HEK293 (cell line): ENCODE measurements around the gene SEMA4D.

Experiments used
- CTCF ChIP-seq: fragments of 450-650 bp; formaldehyde crosslinking; IDR thresholded peaks from 2 replicates; pipeline ENCODE4 v1.5.1; 2016; ENCODE audit warnings: missing biosample characterization, missing genetic modification characterization
- MZF1 ChIP-seq: fragments of 450-650 bp; formaldehyde crosslinking; IDR thresholded peaks from 2 replicates; pipeline ENCODE4 v1.5.1; 2017; ENCODE audit warnings: missing biosample characterization, missing genetic modification characterization, borderline replicate concordance
- ZBTB21 ChIP-seq: fragments of 450-650 bp; formaldehyde crosslinking; IDR thresholded peaks from 2 replicates; pipeline ENCODE4 v1.5.1; 2017; ENCODE audit warnings: missing biosample characterization, missing genetic modification characterization
- ZFHX2 ChIP-seq: fragments of 450-650 bp; formaldehyde crosslinking; conservative IDR thresholded peaks from 2 replicates; pipeline ENCODE4 v1.5.1; 2016; ENCODE audit warnings: missing biosample characterization, missing genetic modification characterization
- ZNF10 ChIP-seq: fragments of 450-650 bp; formaldehyde crosslinking; IDR thresholded peaks from 2 replicates; pipeline ENCODE4 v1.5.1; 2017; ENCODE audit warnings: missing biosample characterization, missing genetic modification characterization
- ZNF274 ChIP-seq, 2 experiments: fragments of 200-500 bp in 1 of 2; fragments of 450-650 bp in 1 of 2; sonication (Bioruptor generic) in 1 of 2; formaldehyde crosslinking in 1 of 2; IDR thresholded peaks; 2 replicates each; pipeline versions ENCODE4 v1.5.1 to v1.6.1; 2014 to 2016; ENCODE audit warnings: borderline replicate concordance in 1 of 2, inconsistent platforms in 1 of 2, low read length in 1 of 2, missing biosample characterization in 1 of 2, missing genetic modification characterization in 1 of 2
- ZNF530 ChIP-seq: fragments of 450-650 bp; formaldehyde crosslinking; IDR thresholded peaks from 2 replicates; pipeline ENCODE4 v1.5.1; 2016; ENCODE audit warnings: low read depth, missing biosample characterization, missing genetic modification characterization
- ZNF548 ChIP-seq: fragments of 450-650 bp; formaldehyde crosslinking; IDR thresholded peaks from 2 replicates; pipeline ENCODE4 v1.5.1; 2016; ENCODE audit warnings: missing biosample characterization, missing genetic modification characterization
- ZNF580 ChIP-seq: fragments of 450-650 bp; formaldehyde crosslinking; IDR thresholded peaks from 2 replicates; pipeline ENCODE4 v1.5.1; 2016; ENCODE audit warnings: missing biosample characterization, missing genetic modification characterization
- ZNF670 ChIP-seq: fragments of 450-650 bp; formaldehyde crosslinking; IDR thresholded peaks from 2 replicates; pipeline ENCODE4 v1.5.1; 2016; ENCODE audit warnings: missing biosample characterization, missing genetic modification characterization, low read depth
- ZNF843 ChIP-seq: fragments of 450-650 bp; formaldehyde crosslinking; IDR thresholded peaks from 2 replicates; pipeline ENCODE4 v1.5.1; 2016; ENCODE audit warnings: missing biosample characterization, missing genetic modification characterization

- TF ChIP-seq CTCF (tag by site-specific recombination): no peak
- no peak for TF ChIP-seq ZBTB21 (tag by site-specific recombination)
- no peak for TF ChIP-seq ZNF530 (tag by site-specific recombination)
- TF ChIP-seq MZF1 (tag by site-specific recombination): no peak
- TF ChIP-seq ZNF580 (tag by site-specific recombination): no peak
- TF ChIP-seq ZNF843 (tag by site-specific recombination): no peak
- TF ChIP-seq ZNF10 (tag by site-specific recombination): no peak
- no peak for TF ChIP-seq ZNF274 (IDR thresholded peaks at IDR 0.05; ENCODE audit: low read length)
- TF ChIP-seq ZNF274 (tag by site-specific recombination; IDR thresholded peaks at IDR 0.05; ENCODE audit: borderline replicate concordance): no peak
- TF ChIP-seq ZNF548 (tag by site-specific recombination): no peak
- no peak for TF ChIP-seq ZNF670 (tag by site-specific recombination)
- no peak for TF ChIP-seq ZFHX2 (tag by site-specific recombination)
Observed at GRCh38 chr9:89502038-89502601, 4.2 kb upstream of the SEMA4D start.
